IPS DF 4.7 (cell line): ENCODE data around the gene TMEM200B.
"Not testable (repeated sequence)": the region's sequence is repeated elsewhere in the genome, so short reads cannot be mapped to it uniquely, and the experiment has no call there.

Experiments
- DNase-seq: peaks from one replicate; pipeline ENCODE4 v3.0.0-alpha.2; 2013; ENCODE audit warnings: low spot score; ENCODE audit errors: extremely low read depth

TMEM200B gene

DNA sequence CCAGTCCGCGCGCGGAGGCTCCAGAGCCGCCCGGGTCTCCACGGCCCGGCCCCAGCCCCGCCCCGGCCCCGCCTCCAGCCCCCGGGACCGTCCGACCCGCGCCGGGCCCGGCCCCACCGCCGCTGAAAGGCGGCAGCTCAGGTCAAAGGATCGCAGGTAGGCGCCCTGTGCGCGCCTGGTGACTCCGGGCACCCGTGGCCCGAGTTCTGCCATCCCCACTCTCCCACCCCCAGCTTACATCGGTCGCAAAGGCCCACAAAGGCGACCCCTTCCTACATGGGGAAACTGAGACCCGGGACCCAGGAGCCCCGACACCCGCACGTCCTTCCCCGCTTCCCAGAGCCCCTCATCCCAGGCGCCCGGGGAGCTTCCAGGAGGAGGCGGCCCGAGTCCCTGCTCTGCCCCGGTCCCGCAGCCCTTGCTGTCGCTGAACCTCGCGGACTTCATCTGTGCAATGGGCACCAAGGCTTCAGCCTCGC, at the start of gene TMEM200B:
Gene TMEM200B, minus strand, starts transcription at position 17 of the 479 bp plus-strand sequence. CDS start 2,075 bp downstream, outside the sequence.
- no peak for DNase-seq

GRCh38 chr1:29172415-29172939, 48.8 kb upstream of the TMEM200B start:
- DNase-seq, result no peak

- no peak for DNase-seq
These were observed 47.8 kb upstream of the TMEM200B start for GRCh38 chr1:29171521-29171920.

DNA sequence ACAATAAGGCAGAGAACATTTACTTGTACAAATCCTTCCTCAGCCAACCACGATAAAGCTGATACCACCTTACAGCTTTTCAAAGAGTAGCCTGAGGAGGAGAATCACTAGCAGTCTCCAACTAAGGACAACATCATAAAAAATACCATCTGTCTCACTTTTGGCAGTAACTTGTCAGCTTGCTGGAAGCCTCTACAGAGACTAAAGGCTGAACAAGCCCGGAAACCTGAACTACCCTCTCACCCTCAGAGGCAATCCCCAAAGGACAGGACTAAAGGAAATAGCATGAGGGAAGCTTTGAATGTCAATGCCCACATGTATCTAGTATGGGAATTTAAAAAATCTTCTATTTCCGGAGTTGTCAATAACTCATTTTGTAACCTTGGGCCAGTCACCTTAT, 47.4 kb upstream of the TMEM200B start:
- no peak for DNase-seq

DNA sequence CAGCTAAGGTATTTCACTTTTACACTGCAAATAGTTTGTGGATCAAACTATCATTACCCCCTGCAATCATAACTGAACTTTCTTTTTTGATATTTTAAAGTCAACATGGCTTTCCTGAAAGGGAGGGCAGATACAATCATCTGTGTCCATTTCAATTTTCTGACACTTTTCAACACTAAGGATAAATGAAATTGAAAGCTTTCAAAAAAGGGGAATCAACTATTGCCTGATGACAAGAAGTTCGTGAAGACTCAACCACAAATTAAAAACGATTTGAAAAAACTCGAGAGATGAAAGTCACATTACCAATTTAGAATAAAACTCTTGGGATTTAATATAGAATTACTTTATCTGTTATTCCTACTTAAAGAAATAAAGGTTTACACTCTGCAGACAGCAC, 46.3 kb upstream of the TMEM200B start:
- DNase-seq, result no peak

DNA sequence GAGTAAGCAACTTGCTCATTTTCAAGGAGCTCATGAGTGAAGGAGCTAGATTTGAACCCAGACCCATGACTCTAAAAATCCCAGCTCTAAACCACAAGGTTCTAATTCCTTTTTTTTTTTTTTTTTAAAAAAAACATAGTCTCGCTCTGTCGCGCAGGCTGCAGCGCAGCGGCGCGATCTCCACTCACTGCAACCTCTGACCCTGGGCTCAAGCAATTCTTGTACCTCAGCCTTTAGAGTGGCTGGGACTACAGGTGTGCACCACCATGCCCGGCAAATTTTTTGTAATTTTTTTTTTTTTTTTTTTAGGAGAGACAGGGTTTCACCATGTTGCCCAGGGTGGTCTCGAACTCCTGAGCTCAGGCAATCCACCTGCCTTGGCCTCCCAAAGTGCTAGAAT, 44.2 kb upstream of the TMEM200B start:
- DNase-seq, result no peak

DNA sequence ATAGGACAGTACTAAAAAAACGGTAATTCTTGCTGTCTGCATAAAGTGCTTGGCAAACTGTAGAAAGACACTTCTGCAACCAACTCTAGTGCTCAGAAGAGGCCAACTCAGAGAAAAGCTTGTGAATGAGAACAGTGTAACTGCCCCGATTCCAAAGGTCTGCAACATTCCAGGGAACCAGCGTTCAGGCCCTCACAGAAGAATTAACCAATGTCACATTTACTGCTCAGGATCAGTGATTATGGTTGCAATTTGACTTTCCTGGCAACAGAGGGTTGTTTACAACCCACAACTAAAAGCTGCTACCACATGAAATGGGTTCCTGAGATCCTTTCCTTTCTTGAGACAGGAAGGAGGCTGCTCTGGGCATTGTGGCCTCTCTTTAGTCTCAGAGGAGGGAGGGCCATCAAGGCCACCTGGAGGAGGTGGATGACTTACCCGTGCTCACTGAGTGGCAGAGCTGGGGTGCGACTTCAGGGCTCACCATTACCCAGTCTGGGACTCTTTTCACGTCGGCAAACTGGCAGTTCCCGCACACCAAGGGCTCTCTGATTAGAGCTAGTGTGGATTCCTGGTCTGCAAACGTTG, 42.7 kb upstream of the TMEM200B start:
- DNase-seq, result no peak

DNA sequence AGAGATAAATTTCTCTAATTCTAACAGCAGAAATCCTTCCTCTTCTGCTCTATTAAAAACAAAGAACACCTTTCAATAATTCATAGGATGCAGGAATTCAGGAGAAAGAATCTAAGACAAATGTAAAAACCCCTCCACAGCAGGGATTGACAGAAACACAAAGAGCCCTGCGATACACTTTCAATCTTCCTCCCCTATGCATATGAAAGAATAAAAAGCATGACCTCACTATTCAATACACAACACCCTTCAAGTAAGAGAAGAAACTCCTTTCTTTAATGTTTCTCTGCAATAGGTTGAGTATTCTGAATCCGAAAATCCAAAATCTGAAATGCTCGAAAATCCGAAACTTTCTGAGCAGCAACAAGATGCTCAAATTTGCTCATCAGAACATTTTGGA, 40.9 kb upstream of the TMEM200B start:
- no peak for DNase-seq

GRCh38 chr1:29162476-29163138, 38.9 kb upstream of the TMEM200B start:
- DNase-seq, result no peak

GRCh38 chr1:29162025-29162424, 38.3 kb upstream of the TMEM200B start:
- DNase-seq, result no peak

DNA sequence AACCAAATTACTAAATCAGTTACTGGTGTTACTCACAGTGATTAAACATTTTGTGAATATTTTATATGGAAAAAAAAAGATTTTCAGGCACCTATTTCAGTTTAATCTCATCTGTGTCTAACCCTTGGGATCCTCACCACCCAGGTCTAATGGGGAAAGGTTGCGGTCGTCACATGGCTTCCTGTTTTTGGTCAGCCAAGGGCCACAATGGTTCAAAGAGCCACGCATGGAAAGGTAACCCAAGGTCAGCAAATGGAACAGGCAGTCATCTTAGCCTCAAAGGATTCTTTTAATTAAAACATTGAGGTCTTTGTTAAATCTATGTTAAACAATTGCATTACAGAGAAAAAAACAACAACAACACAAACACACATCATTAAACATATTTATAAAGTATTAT, 36.1 kb upstream of the TMEM200B start:
- no peak for DNase-seq

DNA sequence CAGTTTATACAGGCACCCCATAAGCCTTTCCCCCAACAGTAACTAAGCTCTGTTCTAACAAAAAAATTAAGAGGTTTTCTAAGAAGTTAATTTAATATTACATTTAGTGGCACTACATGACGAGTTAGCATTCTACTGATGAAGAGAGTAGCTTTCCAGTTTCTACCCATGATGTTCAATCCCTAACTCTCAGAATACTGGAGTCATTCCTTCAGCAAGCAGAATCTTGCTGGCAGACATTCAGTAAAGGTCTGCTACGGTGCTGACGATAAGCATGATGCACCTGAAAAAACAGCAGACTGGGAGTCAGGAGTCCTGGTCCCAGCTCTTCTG, 33.5 kb upstream of the TMEM200B start:
- no peak for DNase-seq

DNA sequence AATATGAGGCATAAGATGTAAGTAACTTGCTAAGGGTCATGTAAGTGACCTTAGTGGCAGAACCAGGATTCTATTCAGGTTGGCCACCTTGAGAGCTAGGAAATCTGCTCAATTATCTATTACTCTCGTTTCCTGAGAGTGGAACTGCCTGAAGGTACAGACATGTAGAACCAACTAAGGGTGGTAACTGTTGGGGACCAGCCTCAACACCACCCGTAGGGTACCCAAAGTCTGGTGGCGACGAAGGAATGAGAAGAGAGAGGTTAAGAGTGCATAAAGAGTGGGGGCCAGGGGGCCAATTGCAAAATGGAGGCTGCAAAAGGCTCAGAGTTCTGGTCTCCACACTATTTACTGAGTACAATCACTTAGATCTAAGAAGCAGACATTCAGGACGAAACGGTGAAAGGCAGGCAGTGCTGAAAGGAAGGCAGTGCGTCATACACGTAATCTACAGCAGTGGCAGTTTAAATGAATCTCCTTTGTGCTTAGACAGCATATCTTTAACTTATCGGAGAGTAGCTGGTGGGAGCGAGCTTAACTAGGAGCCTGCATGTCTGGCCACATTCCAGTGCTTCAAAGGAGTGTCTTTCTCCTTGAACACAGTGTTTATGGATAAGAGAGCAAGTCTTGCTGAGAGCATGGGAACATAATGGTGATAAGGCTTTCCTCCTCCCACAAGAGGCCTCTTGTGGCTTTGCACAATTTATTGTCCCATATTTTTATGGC, 33.0 kb upstream of the TMEM200B start:
- DNase-seq, result no peak

DNA sequence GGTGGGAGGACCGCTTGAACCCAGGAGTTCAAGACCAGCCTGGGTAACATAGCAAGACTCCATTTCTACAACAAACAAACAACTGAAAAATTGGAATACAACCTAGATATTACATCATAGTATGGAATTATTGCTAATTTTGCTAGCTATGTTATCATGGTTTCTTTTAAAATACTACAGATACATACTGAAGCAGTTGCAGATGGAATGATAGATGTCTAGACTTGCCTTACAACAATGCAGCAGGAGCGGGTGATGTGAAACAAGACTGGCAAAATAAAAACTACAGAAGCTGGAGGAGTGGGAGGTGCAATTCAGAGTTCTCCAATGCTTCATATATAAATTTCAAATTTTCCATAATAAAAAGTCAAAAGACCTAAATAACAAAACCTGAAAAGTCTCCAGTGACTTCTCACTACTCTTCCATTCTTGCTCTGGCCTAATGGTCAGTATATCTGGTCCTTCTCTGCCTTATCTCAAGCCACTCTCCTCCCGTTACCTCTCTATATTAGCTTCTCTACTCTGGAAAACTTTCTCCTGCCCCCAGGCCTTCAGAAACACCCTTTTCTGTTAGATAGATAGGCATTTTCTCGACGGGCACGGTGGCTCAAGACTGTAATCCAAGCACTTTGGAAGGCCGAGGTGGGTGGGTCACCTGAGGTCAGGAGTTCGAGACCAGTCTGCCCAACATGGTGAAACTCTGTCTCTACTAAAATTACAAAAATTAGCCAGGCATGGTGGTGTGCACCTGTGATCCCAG, 28.5 kb upstream of the TMEM200B start:
- DNase-seq, result no peak

- DNase-seq, result not testable (repeated sequence)
These were observed 26.6 kb upstream of the TMEM200B start for GRCh38 chr1:29150346-29150745.

- DNase-seq, result no peak
These were observed 25.2 kb upstream of the TMEM200B start for GRCh38 chr1:29148656-29149491.

DNA sequence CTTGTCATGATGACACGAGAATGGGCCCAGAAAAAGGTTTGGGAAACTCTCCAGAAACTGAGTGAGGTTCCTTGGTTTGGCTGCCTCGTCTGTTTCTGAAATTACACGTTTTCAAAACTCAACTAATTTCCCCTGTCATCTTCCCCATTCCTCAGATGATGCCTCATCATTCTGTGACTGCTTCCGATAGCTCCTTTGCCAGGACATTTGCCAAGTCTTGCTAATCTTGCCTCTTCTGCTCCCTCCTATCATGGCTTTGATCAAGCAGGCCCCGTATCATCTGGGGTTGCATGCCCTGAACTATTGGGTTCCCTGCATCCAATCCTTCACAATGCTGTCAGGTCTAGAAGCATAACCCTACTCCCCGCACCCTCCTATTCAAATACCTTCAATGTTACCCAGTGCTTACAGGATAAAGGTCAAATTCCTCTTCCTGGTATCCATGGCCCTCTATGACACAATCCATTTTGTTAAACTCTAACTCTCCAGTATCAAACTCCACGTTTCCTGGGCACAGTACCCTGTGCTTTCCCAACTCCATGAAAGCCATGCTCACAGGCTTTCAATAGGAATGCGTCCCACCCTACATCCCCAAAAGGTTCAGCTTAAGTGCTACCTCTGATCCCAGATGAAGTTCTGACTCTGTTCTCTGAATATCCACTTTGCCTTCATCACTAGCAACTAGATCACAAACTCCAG, 22.2 kb upstream of the TMEM200B start:
- no peak for DNase-seq

- no peak for DNase-seq
These were observed 20.5 kb upstream of the TMEM200B start for GRCh38 chr1:29144178-29144577.

- DNase-seq, result no peak
These were observed 19.0 kb upstream of the TMEM200B start for GRCh38 chr1:29142714-29143113.

GRCh38 chr1:29136391-29136915, 12.8 kb upstream of the TMEM200B start:
- DNase-seq, result no peak
